Hematopoietic multipotent progenitor cell treated with erythropoietin and hydrocortisone succinate and interleukin-3 and kit ligand, for 4 days (in vitro differentiated cells): ENCODE data around the gene SOST.

Experiments used
- DNase-seq: peaks from one replicate; pipeline ENCODE4 v3.0.0-alpha.2; 2015

The SOST gene

GRCh38 chr17:43774304-43775250, 16.0 kb upstream of the SOST start:
- DNase-seq, result no peak

- peak; percentile 98 for DNase-seq
Measured at GRCh38 chr17:43772877-43773648, 14.5 kb upstream of the SOST start.

- DNase-seq, result no peak
Measured at GRCh38 chr17:43771463-43771862, 12.9 kb upstream of the SOST start.

GRCh38 chr17:43770957-43771356, 12.4 kb upstream of the SOST start:
- DNase-seq, result no peak

- no peak for DNase-seq
Measured at GRCh38 chr17:43769859-43770258, 11.3 kb upstream of the SOST start.

GRCh38 chr17:43769426-43769825, 10.8 kb upstream of the SOST start:
- no peak for DNase-seq

GRCh38 chr17:43768943-43769342, 10.4 kb upstream of the SOST start:
- DNase-seq, result no peak

GRCh38 chr17:43768382-43768781, 9.8 kb upstream of the SOST start:
- DNase-seq, result peak; percentile 88

- no peak for DNase-seq
Measured at GRCh38 chr17:43767713-43768059, 9.1 kb upstream of the SOST start.

- DNase-seq, result no peak
Measured at GRCh38 chr17:43767053-43767712, 8.6 kb upstream of the SOST start.

GRCh38 chr17:43766413-43767052, 7.9 kb upstream of the SOST start:
- peak; percentile 61 for DNase-seq

- DNase-seq, result peak; percentile 93
Measured at GRCh38 chr17:43760254-43760852, 1.8 kb upstream of the SOST start.

- no peak for DNase-seq
Measured at GRCh38 chr17:43759836-43760235, 1.2 kb upstream of the SOST start.

- no peak for DNase-seq
Measured at GRCh38 chr17:43758086-43758485, 505 bp downstream of the SOST start.

GRCh38 chr17:43757171-43757660, 1.4 kb downstream of the SOST start:
- DNase-seq, result no peak

GRCh38 chr17:43756201-43756600, 2.4 kb downstream of the SOST start:
- DNase-seq, result no peak

GRCh38 chr17:43755389-43755875, 3.2 kb downstream of the SOST start:
- DNase-seq, result peak; percentile 55

- DNase-seq, result no peak
Measured at GRCh38 chr17:43754947-43755346, 3.6 kb downstream of the SOST start.

GRCh38 chr17:43753493-43754129, 5.0 kb downstream of the SOST start:
- peak; percentile 48 for DNase-seq

- no peak for DNase-seq
Measured at GRCh38 chr17:43750153-43750552, 8.4 kb downstream of the SOST start.

- peak; percentile 17 for DNase-seq
Measured at GRCh38 chr17:43745541-43745940, 13.1 kb downstream of the SOST start.

GRCh38 chr17:43741636-43742035, 17.0 kb downstream of the SOST start:
- no peak for DNase-seq
